ENCODE results near the gene PWP1.
A peak's percentile ranks its signal among the peaks of the same experiment; 100 is the strongest.

PWP1 gene

GRCh38 chr12:107759410-107759809 lies 73.8 kb downstream of the PWP1 start:
- in situ Hi-C loops (cut with MboI; ENCODE audit: low pct_unique_long_range_greater_than_20kb, low sequenced_read_pairs, unreplicated experiment): loop anchor here (5.0 kb wide), 1 partner anchor 123 kb away; no protein-coding TSS in a partner anchor
- TF ChIP-seq CTCF (IDR thresholded peaks at IDR 0.05; ENCODE audit: extremely low read depth, insufficient read depth, missing control alignments): no peak
- DNase-seq (ENCODE audit: low spot score): no peak

- DNase-seq (ENCODE audit: low spot score): peak; percentile 43
- in situ Hi-C loops (cut with MboI; ENCODE audit: low pct_unique_long_range_greater_than_20kb, low sequenced_read_pairs, unreplicated experiment): no loop called here
- TF ChIP-seq CTCF (IDR thresholded peaks at IDR 0.05; ENCODE audit: extremely low read depth, insufficient read depth, missing control alignments): no peak
These were observed 74.7 kb downstream of the PWP1 start for GRCh38 chr12:107760207-107760808.

- DNase-seq (ENCODE audit: low spot score): peak; percentile 98
- TF ChIP-seq CTCF (IDR thresholded peaks at IDR 0.05; ENCODE audit: extremely low read depth, insufficient read depth, missing control alignments): peak; percentile 86
- in situ Hi-C loops (cut with MboI; ENCODE audit: low pct_unique_long_range_greater_than_20kb, low sequenced_read_pairs, unreplicated experiment): no loop called here
These were observed 75.4 kb downstream of the PWP1 start, which contains the start of gene PRDM4 for GRCh38 chr12:107760809-107761501. PRDM4 (minus strand) TSS chr12:107761137; CDS start chr12:107760515, 622 bp downstream.

GRCh38 chr12:107761502-107761904 lies 75.9 kb downstream of the PWP1 start:
- in situ Hi-C loops (cut with MboI; ENCODE audit: low pct_unique_long_range_greater_than_20kb, low sequenced_read_pairs, unreplicated experiment): no loop called here
- no peak for TF ChIP-seq CTCF (IDR thresholded peaks at IDR 0.05; ENCODE audit: extremely low read depth, insufficient read depth, missing control alignments)
- DNase-seq (ENCODE audit: low spot score): no peak
